DMS 273 treated with DMSO at 0.1 percent for 48 hours (cell line): Measurements from ENCODE around the gene CHMP6.
"Not testable (repeated sequence)": the region's sequence is repeated elsewhere in the genome, so short reads cannot be mapped to it uniquely, and the experiment has no call there.

Experiments
- DNase-seq: peaks from one replicate; lab custom pipeline; 2025; lab: John Stamatoyannopoulos, UW

CHMP6 gene

DNA sequence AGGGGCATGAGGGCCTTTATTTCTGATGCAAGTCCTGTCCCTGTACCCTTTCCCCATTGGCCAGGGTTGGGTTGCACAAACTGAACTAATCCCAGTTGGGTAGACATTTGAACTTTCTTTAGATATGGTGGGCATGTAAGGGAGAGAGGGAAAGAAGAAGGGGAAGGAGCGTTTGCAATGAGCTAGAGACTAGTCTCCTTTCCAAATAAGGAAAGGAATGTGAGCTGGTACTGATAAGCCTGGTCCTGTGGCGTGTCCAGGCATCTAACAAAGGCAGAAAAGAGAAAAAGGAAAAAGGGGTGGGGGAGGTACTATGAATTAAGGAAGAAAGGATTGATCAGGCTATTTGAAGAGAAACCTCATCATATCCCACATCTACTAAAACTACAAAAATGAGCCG is 20.3 kb downstream of the CHMP6 start:
- no peak for DNase-seq

DNA sequence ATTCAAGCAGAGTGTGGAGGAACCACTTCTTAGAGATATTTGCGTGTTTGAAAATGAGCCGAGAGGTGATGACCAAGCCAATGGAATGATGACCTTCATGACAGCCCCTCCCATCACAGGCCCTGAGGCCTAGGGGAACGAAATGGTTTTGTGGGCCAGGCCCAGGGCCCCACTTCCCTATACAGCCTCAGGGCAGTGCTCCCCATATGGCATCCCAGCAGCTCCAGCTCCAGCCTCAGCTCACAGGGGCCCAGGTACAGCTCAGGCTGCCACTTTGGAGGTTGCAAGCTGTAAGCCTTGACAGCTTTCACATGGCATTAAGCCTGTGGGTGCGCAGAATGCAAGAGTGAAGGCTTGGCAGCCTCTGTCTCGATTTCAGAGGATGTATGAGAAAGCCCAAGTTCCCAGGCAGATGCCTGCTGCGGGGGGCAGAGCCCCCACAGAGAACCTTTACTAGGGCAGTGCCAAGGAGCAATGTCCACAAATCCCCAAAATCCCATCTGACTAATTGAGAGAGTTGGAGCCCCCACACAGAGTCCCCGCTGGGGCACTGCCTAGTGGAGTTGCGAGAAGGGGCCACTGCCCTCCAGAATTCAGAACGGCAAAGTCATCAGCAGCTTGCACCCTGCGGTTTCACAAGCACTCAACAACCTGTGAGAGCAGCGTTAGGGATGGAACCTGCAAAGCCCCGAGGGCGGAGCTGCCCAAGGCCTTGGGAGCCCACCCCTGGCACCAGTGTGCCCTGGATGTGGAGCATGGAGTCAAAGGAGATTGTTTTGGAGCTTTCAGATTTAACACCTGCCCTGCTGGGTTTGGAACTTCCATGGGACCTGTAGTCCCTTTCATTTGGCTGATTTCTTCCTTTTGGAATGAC is 21.2 kb downstream of the CHMP6 start:
- DNase-seq: no peak

DNA sequence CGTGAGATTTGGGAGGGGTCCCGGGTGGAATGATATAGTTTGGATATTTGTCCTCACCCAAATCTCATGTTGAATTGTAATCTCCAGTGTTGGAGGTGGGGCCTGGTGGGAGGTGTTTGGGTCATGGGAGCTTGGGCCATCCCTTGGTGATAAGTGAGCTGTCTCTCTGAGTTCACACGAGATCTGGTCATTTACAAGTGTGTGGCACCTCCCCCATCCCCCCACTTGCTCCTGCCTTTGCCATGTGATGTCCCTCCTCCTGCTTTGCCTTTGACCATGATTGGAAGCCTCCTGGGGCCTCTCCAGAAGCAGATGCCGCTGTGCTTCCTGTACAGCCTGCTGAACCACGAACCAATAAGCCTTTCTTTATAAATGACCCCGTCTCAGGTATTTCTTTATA is 22.0 kb downstream of the CHMP6 start:
- DNase-seq: no peak

DNA sequence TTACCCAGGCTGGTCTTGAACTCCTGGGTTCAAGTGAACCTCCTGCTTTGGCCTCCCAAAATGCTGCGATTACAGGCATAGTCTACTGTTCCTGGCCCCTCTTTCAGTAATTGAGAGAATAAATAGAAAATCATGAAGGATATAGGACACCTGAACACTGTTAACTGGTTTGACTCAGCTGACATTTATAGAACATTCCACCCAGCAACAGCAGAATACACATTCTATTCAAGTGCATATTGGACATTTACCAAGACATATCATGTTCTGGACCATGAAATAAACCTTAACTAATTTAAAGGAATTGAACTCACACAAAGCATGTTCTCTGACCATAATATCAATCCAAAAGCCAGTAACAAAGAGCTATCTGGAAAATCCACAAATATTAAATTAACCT is 23.5 kb downstream of the CHMP6 start:
- no peak for DNase-seq

DNA sequence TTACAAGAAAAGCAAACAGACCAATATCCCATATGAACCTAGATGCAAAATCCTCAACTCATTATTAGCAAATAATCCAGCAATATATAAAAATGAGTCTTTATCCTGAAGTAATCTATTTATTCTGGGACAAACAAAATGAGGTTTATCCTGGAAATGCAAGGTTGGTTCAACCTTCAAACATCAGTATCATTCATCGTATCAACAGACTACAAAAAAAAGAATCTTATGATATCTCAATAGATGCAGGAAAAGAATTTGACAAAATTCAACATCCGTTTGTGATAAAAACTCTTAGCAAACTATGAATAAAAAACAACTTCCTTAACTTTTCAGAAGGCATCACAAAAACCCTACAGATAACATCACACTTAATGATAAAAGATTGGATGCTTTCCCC is 24.9 kb downstream of the CHMP6 start:
- DNase-seq: no peak

DNA sequence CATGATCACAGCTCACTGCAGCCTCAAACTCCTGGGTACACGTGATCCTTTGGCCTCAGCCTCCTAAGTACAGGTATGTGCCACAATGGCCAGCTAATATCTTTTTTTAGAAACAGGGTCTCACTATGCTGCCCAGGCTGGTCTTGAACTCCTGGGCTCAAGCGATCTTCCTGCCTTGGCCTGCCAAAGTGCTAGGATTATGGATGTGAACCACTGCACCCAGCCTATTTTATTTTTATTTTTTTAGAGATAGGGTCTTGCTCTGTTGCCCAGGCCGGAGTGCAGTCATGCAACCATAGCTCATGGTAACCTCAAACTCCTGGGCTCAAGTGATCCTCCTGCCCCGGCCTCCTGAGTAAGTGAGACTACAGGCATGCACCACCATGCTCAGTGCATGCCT is 25.7 kb downstream of the CHMP6 start:
- DNase-seq: not testable (repeated sequence)

DNA sequence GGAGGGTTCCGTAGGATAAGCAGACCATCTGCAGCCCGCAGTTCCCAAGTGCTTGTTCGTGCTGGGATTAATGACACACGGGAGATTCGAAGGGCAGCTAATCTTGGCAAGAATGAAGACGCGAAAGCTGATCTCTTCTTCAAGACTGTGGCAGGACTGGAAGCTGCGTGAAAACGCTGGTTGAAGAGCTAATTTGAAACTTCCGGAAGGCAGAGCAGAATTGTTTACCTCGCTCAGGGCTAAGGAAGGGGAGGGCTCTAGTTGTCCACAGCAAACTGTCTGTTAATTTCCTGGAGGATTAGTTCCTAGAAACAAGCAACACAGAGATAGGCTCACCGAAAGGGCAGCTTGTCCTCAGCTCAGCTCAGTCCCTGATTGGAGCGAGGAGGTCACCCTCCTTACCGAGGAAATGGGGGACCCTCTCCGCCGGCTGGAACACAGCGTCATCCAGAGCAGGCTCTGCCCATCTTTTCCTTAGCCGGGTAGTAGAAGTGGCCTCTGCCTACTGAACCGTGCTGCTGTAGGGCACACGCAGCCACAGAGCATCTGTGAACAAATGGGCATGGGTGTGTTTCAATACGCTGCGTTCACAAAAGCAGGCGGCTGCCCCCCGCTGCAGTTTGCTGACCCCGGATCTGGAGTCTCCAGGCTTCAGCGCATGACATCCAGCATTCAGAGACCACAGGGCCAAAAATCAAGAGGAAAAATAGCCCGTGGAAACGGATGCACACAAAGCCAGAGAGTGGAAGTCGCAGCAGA is 26.6 kb downstream of the CHMP6 start:
- no peak for DNase-seq

DNA sequence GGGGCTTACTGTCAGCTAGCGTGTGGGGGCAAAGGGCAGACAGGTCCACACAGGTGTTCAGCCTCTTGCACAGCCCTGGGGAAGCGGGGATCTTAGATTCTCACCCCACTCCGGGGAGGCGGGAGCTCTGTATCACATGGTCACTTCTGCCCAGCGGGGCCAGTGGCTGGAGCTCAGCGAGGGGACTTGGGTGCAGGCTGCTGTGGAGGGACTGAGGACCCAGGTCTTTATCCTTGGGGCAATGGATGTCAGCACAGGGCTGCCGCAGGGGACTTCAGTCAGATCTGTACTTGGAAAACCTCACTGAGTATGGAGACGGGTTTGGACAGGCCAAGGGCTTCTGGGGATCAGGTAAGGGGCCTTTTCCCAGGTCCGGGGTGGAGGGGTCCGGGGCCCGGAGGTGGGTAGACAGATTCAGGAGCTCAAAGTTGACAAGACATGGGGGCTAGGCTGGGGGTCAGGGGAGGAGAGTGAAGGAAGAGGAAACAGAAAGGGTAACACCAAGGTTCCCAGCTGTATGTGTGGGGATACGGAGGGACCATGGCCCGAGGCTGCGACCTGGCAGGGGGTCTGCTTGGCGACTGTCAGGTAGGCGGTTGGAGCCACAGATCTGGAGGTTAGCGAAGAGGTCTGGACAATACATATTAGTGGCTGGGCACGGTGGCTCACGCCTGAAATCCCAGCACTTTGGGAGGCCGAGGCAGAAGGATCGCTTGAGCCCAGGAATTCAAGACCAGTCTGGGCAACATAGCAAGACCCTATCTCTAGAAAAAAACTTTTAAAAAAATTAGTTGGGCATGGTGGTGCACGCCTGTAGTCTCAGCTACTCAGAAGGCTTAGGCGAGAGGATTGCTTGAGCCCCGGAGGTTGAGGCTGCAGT is 28.2 kb downstream of the CHMP6 start:
- no peak for DNase-seq

DNA sequence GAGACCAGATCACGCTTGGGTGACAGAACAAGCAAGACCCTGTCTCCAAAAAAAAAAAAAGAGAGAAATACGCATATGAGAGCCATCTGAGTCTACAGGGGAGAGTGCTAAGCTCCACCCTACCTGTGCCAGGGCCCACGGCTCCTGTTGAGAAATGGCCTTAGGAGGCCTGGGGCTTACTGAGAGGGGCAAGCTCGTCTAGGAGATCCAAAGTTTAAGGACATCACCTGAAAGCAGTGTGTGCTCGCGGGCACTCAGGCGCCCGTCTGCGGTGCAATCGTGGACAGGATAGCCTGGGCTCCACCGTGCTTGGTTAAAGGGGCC is 28.8 kb downstream of the CHMP6 start:
- DNase-seq: no peak

DNA sequence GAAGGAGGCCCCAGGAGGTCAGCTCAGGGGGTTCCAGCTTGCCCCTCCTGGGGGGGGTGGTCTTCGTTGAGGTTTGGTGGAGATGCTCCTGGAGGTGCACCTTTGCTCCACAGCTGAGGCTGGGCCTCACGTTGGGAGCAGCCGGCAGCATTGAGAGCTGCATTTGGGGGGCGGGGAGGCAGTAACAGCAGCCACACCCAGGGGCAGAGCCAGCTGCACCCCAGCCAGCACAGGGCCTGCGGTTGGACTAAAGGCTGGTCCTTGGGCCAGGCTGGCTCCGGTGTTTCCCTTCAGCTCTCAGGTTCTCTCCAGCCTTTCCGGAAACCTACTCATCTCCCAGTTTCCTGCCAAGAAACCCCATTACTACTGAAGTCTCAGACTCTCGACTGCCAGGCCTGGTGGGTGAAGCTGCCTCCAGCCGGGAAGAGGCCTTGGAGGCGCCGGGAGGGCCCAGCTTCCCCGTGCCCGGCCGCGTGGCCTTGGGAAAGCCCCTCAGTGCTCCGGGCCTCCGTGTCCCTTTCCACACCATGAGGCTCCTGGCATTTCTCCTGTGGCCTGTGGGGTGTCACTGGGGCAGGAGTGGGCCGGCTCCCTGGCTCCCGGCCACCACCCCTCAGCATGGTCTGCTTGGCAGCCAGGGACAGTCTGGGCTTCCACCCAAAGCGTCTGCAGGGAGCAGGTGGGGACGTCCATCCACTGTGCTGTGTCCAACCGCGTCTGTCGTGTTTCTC is 29.3 kb downstream of the CHMP6 start:
- peak; percentile 18 for DNase-seq

DNA sequence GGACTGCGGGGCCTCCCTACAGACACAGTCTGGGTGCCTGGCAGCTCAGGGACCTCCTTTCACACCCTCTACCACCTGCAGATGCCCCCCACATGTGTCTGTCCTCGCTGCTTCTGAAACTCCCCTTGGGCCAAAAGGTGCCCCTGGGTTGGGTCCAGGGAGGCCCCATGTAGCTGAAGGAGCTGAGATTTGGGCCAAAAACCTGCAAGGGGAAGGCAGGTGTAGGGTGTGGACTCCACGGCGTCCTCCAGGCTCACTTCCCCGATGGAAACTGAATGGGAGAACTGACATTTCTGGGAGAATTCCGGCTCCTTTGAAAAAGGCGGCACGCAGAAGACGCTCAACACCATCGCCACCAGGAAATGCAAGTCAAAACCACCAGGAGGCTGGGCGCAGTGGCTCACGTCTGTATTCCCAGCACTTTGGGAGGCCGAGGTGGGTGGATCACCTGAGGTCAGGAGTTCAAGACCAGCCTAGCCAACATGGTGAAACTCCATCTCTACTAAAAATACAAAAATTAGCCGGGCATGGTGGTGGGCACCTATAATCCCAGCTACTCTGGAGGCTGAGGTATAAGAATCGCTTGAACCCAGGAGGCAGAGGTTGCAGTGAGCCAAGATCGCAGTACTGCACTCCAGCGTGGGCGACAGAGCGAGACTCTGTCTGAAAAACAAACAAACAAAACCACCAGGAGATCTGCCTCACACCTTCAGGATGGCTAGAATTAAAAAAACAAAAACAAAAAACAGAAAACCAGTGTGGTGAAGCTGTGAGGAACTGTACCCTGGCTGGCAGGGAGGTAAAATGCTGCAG is 30.1 kb downstream of the CHMP6 start:
- DNase-seq: no peak

DNA sequence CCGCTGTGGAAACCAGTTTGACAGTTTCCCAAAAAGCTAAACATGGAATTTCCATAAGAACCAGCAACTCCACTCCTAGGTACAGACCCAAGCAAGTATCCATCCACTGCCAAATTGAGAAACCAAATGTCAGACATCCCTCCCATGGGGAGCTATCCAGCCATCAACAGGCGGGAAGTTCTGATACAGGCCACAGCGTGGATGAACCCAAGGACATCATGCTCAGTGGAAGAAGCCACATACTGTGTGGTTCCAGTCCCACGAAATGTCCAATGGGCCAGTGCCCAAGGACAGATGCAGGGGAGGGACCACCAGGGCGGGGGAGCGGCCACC is 30.7 kb downstream of the CHMP6 start:
- no peak for DNase-seq

DNA sequence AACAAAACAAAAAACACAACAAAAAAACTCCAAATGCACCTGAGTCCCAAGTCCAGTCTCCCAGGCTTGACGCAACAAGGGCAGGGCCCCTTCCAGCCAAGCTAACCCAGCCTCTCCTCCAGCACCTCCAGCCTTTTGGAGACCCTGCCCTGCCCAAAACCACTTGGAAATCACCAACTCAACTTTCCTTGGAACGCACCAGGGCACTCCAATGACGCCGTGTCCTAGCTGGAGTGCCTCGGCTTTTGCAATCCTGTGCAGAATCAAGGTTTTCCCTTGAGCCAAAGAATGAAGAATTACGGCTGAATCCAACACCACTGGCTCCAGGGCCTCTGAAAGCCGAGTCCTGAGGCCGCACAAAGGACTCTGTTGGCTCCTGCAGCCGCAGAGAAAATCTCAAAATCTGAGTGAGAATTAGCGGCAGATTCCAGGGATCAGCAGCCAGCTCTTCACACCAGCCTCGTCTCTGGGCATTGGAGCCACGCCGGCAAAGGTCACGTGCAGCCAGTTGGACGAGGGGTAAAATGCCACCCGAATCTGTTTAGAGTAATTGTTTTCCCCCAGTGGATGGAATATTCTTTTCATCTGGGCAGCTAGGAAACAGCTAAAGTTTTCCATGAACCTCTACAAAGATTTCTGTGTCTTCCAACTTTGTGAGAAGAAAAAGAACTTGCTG is 33.6 kb downstream of the CHMP6 start:
- no peak for DNase-seq

DNA sequence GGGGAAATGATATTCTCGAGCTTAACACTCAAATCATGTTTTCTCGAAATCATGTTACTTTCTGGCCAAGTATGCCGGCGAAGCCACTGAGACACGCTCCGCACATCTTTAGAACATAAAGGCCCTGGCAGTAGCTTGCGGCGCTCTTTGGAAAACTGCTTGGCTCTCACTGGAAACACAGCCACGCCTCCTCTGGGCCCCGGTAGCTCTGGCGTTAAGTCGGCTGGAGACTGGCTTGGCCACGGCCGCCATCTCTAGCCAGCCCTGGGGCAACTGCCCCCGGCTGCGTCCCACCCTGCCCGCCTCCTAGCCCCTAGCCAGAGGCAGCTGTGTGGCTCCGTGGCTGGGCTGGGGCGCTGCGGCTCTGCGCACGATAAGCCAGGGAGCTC is 34.1 kb downstream of the CHMP6 start:
- DNase-seq: no peak

DNA sequence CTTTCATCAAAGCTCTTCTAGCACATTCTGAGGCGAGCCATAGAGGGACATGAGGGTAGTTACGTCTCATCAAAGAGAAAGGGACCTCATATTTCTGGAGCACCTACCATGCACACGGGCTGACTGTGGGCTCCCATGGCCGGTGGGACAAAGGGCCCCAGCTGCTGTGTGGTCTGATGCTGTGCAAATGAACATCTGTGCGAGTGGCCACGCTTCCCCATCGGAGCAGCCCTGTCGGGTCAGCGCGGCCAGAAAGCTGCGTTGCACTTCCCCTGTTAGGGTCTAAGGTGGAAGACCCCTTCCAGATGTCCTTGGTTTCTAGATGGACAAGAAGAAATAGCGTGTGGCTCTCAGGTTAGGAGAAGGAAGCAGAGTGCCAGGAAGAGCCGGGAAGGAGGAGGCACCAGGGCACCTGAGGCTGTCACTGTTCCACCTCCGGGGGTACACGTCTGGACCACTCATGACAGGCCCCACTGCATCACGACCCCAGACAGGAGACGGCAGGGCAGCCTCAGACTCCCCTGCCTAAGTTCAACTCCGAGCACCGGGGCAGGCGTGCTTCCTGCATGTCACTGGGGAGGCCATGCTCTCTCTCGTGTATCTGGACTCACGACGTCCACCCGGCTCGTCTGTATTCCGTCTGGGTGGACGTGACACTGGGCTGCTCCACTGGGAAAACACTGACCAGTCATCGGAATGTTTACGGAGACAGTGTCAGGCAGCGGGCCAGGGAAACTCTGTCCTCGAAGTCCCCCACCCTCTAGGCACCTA is 34.8 kb downstream of the CHMP6 start:
- no peak for DNase-seq

DNA sequence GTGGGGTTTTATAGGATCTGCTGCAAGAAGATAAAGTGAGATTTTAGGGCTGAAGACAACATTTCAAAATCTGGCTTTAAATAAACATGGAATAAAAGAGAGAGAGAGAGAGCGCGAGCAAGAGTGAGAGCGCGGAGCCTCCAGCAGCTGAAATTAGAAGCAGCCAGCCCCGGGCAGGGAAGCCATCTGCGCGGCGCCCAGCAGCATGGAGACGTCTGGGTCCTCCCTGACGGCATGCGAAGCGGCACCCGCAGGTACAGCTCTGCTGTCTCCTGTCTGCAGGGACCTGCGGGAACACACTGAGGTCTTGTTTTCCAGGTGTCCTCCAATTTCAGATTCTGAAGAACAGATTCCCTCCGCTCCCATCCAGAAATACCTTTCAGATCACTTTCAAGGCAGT is 35.4 kb downstream of the CHMP6 start:
- no peak for DNase-seq

DNA sequence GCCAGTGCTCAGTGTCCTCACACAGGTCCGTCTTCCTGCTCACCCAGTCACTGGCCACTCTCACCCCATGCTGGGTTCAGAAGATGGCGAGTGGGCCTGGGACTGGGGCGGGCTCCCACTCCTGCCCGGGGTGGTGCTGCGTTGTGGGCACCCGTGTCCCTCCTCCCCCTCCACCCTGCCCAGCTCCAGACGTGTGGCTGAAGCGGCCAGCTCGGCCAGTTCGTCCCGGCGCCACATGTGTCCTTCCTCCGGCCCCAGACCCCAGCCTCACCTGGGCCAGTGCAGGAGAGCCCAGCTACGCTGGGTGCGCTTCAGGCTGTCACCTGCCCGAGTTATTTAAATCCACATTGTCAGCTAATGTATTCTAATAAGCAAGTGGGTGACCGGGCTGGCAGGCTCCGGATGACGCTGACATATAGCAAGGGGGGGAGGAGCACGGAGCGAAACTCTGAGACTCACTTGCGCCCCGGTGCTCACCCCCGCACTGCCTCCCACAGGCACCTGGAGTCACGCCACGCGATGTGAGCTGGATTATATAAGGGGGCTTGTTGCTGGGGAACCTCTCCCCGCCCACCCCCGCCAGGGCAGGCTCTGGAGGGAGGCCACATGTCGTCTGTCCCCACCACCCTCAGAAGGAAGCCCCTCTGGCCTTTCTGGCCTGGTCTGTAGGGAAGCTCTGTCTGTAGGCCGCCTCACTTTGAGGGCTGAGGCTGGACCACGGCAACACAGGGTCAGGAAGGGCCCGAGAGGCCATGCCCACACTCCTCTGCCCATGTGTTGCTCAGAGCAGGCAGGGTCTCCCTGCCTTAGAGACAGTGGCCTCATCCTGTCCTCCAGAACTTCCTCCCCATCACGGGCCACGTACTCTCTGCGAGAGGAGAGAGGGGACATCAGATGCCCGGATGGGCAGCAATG is 36.2 kb downstream of the CHMP6 start:
- DNase-seq: no peak

DNA sequence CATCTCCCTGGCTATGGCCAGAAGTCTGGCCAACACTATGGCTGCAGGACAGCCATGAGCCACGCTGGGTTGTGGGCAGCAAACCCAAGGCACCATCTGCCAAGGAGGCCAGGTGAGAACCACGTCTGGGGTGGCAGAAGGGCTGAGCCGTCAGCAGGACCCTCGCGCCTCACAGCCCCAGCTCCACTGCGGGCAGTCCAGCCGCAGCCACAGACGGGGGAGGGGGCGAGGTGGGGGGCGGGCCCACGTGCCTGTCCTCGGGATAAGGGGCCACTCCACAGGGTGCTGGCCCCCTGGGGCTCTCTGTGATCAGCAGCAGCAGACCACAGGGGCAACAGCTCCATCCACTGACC is 36.8 kb downstream of the CHMP6 start:
- DNase-seq: no peak

DNA sequence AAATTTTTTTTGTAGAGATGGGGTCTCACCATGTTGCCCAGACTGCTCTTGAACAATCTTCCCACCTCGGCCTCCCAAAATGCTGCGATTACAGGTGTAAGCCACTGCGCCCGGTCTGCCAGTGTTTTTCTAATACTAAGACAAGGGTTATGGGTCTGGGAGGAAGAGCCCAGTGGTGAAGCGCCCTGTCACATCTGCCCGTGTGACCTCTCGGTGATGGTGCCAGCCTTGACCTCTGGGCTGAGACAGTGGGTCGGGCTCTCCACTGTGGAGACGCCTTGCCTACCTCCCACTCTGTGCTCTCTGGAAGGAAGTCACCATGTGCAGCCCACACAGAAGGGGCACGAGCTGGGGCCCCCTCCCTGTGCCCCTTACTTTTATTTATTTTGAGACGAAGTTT is 38.2 kb downstream of the CHMP6 start:
- no peak for DNase-seq
